Kidney tubule cell (primary cell): ENCODE results near the gene PDE10A.
"Not testable (repeated sequence)": the region's sequence is repeated elsewhere in the genome, so short reads cannot be mapped to it uniquely, and the experiment has no call there.

Experiments
- DNase-seq: peaks from one replicate; pipeline ENCODE4 v3.0.0-alpha.2; 2018; ENCODE audit warnings: low spot score

Gene PDE10A

GRCh38 chr6:165586706-165587105, 76.3 kb downstream of the PDE10A start:
- DNase-seq: no peak

- DNase-seq: peak; percentile 46
Measured at GRCh38 chr6:165585060-165585459, 78.0 kb downstream of the PDE10A start.

- no peak for DNase-seq
Measured at GRCh38 chr6:165584541-165584940, 78.5 kb downstream of the PDE10A start.

- no peak for DNase-seq
Measured at GRCh38 chr6:165581678-165582077, 81.4 kb downstream of the PDE10A start.

GRCh38 chr6:165580136-165580535, 82.9 kb downstream of the PDE10A start:
- DNase-seq: peak; percentile 76

GRCh38 chr6:165579151-165579550, 83.9 kb downstream of the PDE10A start:
- DNase-seq: no peak

- DNase-seq: no peak
Measured at GRCh38 chr6:165577556-165577955, 85.5 kb downstream of the PDE10A start.

GRCh38 chr6:165575158-165575549, 87.9 kb downstream of the PDE10A start:
- DNase-seq: no peak

GRCh38 chr6:165574220-165575157, 88.6 kb downstream of the PDE10A start:
- DNase-seq: peak; percentile 96

GRCh38 chr6:165573671-165574070, 89.4 kb downstream of the PDE10A start:
- peak; percentile 71 for DNase-seq

GRCh38 chr6:165571721-165572132, 91.3 kb downstream of the PDE10A start:
- peak; percentile 80 for DNase-seq

GRCh38 chr6:165571068-165571682, 91.9 kb downstream of the PDE10A start:
- DNase-seq: peak; percentile 88

- DNase-seq: no peak
Measured at GRCh38 chr6:165568326-165568725, 94.7 kb downstream of the PDE10A start.

GRCh38 chr6:165566088-165566828, 96.8 kb downstream of the PDE10A start:
- DNase-seq: no peak

GRCh38 chr6:165562421-165563090, 100.5 kb downstream of the PDE10A start:
- DNase-seq: peak; percentile 38

- no peak for DNase-seq
Measured at GRCh38 chr6:165559632-165560031, 103.4 kb downstream of the PDE10A start.

- not testable (repeated sequence) for DNase-seq
Measured at GRCh38 chr6:165558097-165558496, 104.9 kb downstream of the PDE10A start.

- DNase-seq: no peak
Measured at GRCh38 chr6:165557674-165558073, 105.4 kb downstream of the PDE10A start.

- DNase-seq: peak; percentile 65
Measured at GRCh38 chr6:165556116-165556843, 106.8 kb downstream of the PDE10A start.

GRCh38 chr6:165554644-165555043, 108.4 kb downstream of the PDE10A start:
- DNase-seq: not testable (repeated sequence)

- peak; percentile 55 for DNase-seq
Measured at GRCh38 chr6:165552248-165552736, 110.7 kb downstream of the PDE10A start.
